Measurements from ENCODE around the gene PPFIA1.

DNA sequence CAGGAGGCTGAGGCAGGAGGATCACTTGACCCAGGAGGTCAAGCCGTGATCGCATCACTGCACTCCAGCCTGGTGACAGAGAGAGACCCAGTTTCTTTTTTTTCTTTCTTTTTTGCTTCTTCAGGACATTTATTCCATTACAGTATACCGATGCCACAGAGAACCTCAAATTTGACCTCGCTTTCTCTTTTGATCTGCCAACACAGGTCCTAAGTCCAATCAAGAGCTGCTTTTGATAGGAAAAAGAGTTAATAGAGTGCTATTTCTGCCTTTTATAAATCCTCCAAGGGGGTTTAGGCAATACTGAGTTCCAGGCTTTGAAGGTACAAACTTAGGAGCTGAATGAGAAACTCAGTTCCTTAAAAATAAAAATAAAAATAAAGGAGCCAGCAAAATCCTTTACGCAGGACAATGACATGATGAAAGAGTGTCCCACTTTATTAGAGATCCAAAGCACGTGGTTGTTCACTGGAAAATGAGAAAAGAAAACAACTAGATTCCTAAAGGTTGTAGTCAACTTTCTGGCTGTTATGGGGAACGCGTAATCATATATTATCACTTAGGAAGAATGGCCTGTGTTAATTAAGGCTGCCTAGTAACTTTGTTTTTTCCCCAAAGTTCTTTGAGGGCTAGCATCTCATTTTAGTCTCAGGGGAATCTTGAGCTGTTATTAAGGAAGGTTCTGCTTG is 40.2 kb upstream of the PPFIA1 start:
- TF ChIP-seq, protein P1, sequence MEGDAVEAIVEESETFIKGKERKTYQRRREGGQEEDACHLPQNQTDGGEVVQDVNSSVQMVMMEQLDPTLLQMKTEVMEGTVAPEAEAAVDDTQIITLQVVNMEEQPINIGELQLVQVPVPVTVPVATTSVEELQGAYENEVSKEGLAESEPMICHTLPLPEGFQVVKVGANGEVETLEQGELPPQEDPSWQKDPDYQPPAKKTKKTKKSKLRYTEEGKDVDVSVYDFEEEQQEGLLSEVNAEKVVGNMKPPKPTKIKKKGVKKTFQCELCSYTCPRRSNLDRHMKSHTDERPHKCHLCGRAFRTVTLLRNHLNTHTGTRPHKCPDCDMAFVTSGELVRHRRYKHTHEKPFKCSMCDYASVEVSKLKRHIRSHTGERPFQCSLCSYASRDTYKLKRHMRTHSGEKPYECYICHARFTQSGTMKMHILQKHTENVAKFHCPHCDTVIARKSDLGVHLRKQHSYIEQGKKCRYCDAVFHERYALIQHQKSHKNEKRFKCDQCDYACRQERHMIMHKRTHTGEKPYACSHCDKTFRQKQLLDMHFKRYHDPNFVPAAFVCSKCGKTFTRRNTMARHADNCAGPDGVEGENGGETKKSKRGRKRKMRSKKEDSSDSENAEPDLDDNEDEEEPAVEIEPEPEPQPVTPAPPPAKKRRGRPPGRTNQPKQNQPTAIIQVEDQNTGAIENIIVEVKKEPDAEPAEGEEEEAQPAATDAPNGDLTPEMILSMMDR (IDR thresholded peaks at IDR 0.05) = no peak
- no peak for TF ChIP-seq POLR2A (IDR thresholded peaks at IDR 0.05)

Measured in esophagus squamous epithelium (tissue), 4 donors.